ENCODE data around the gene KMO. TPM values are rescaled to one million over a fixed set of nuclear protein-coding genes. Genes with fewer than 3 reads are reported as not detected.
A peak's percentile ranks its signal among the peaks of the same experiment; 100 is the strongest.

The KMO gene
- total RNA-seq, 2 donors from 2014 or later: not detected

- H3K4me3 ChIP-seq (ENCODE audit: low read length): no peak overlapping the region
- peaks cover 3% of the 10 kb centered on the region for H3K4me1 Mint-ChIP-seq
- no peak overlapping the region for H3K27ac Mint-ChIP-seq
- no peaks in the 10 kb centered on the region for H3K9me3 ChIP-seq (ENCODE audit: control insufficient read depth, low read length)
- H3K27me3 Mint-ChIP-seq (ENCODE audit: insufficient read depth): no peaks in the 10 kb centered on the region
- no peak overlapping the region for H3K4me3 Mint-ChIP-seq
- TF ChIP-seq CTCF (conservative IDR thresholded peaks at IDR 0.05): no peak
- no peak for DNase-seq
- no peaks in the 10 kb centered on the region for H3K9me3 Mint-ChIP-seq
- peaks cover 10% of the 10 kb centered on the region for H3K4me1 ChIP-seq (ENCODE audit: control insufficient read depth, insufficient read depth, low read length)
- peaks cover 5% of the 10 kb centered on the region for H3K27me3 ChIP-seq (ENCODE audit: control insufficient read depth, insufficient read depth, low read length, poor library complexity, severe bottlenecking)
- H3K36me3 ChIP-seq (ENCODE audit: control insufficient read depth, insufficient read depth, low read length): no peaks in the 10 kb centered on the region
- H3K36me3 Mint-ChIP-seq (ENCODE audit: low read depth): no peaks in the 10 kb centered on the region
- no peak overlapping the region for H3K9ac ChIP-seq (ENCODE audit: extremely low read depth, low read length, poor library complexity, severe bottlenecking)
- H3K27ac ChIP-seq (ENCODE audit: low read depth, low read length): no peak overlapping the region
Observed at GRCh38 chr1:241607497-241607896, 75.3 kb downstream of the KMO start.

- Mint-ChIP-seq H3K27me3 (ENCODE audit: insufficient read depth) (no peaks in the 10 kb centered on the region), H3K9me3 (no peaks in the 10 kb centered on the region)
Observed at GRCh38 chr1:241608379-241609033, 76.3 kb downstream of the KMO start.

DNA sequence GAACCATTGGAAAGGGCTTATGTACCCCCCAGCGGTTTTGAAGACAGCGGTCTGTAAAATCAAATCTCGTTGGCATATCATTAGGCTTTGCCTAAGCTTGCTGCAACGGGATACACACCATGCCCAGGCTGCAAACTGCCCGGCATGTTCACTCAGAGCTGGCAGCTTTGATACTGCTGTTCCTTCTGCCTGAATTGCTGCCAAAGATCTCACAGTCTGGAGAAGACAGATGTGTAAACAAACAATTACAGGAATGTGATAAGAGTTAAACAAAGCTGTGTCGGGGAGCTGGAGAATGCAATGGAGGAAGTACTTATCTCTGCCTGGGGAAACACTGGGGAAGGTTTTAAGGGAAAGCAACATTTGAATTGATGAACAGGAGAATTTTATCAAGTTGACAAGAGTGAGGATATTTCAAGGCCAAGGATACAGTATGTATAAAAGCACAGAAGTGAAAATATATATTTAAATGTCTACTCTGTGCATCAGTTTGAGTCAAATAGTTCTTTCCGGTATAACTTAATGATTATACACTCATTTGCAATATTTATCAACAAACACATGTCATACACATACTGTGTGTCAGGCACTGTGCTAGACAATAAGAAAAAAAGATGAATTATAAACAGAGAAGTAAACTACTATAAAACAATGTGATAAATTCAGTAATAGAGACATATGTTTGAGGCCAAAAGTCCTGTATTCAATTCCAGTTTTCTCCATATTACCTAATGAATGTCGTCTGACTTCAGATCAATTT, 78.1 kb downstream of the KMO start:
- H3K9me3 Mint-ChIP-seq: no peaks in the 10 kb centered on the region
- no peak for TF ChIP-seq CTCF (conservative IDR thresholded peaks at IDR 0.05)
- Histone ChIP-seq H3K27me3 (ENCODE audit: control insufficient read depth, insufficient read depth, low read length, poor library complexity, severe bottlenecking) (peaks cover 5% of the 10 kb centered on the region), H3K36me3 (ENCODE audit: control insufficient read depth, insufficient read depth, low read length) (no peaks in the 10 kb centered on the region), H3K4me3 (ENCODE audit: low read length) (peak overlapping the region; percentile 38), H3K9ac (ENCODE audit: extremely low read depth, low read length, poor library complexity, severe bottlenecking) (no peak overlapping the region), H3K27ac (ENCODE audit: low read depth, low read length) (no peak overlapping the region), H3K4me1 (ENCODE audit: control insufficient read depth, insufficient read depth, low read length) (peaks cover 10% of the 10 kb centered on the region), H3K9me3 (ENCODE audit: control insufficient read depth, low read length) (no peaks in the 10 kb centered on the region)
- peaks cover 3% of the 10 kb centered on the region for H3K4me1 Mint-ChIP-seq
- peak; percentile 53 for DNase-seq
- H3K27ac Mint-ChIP-seq: no peak overlapping the region
- H3K4me3 Mint-ChIP-seq: no peak overlapping the region
- H3K36me3 Mint-ChIP-seq (ENCODE audit: low read depth): no peaks in the 10 kb centered on the region
- H3K27me3 Mint-ChIP-seq (ENCODE audit: insufficient read depth): no peaks in the 10 kb centered on the region
- 78 to 79% methylated on average over 7 to 8 of the region's 8 CpGs for WGBS, 2 experiments (ENCODE audit: insufficient coverage in 1 of 2, insufficient read length in 1 of 2)

More at GRCh38 chr1:241608379-241609033, 76.3 kb downstream of the KMO start:
- 87 to 96% methylated on average over 2 to 3 of the region's 3 CpGs for WGBS, 2 experiments (ENCODE audit: insufficient coverage in 1 of 2, insufficient read length in 1 of 2)
- Histone ChIP-seq H3K4me1 (ENCODE audit: control insufficient read depth, insufficient read depth, low read length) (peaks cover 10% of the 10 kb centered on the region), H3K27me3 (ENCODE audit: control insufficient read depth, insufficient read depth, low read length, poor library complexity, severe bottlenecking) (peaks cover 5% of the 10 kb centered on the region), H3K27ac (ENCODE audit: low read depth, low read length) (no peak overlapping the region), H3K36me3 (ENCODE audit: control insufficient read depth, insufficient read depth, low read length) (no peaks in the 10 kb centered on the region), H3K4me3 (ENCODE audit: low read length) (no peak overlapping the region), H3K9ac (ENCODE audit: extremely low read depth, low read length, poor library complexity, severe bottlenecking) (no peak overlapping the region), H3K9me3 (ENCODE audit: control insufficient read depth, low read length) (no peaks in the 10 kb centered on the region)
- TF ChIP-seq CTCF (conservative IDR thresholded peaks at IDR 0.05): no peak
- no peak overlapping the region for H3K27ac Mint-ChIP-seq
- peaks cover 3% of the 10 kb centered on the region for H3K4me1 Mint-ChIP-seq
- H3K36me3 Mint-ChIP-seq (ENCODE audit: low read depth): no peaks in the 10 kb centered on the region
- no peak for DNase-seq
- no peak overlapping the region for H3K4me3 Mint-ChIP-seq

All from endodermal cell (in vitro differentiated cells).